GM13976 (cell line): ENCODE data around the gene SLC6A19.

Experiments
- DNase-seq: peaks from one replicate; pipeline ENCODE4 v3.0.0; 2012; ENCODE audit warnings: low spot score
- in situ Hi-C: fragments of 300-500 bp; cut with MboI; formaldehyde crosslinking; loops from one replicate; pipeline ENCODE4 v1.12.0; 2022; ENCODE audit warnings: low sequenced_read_pairs, mixed read lengths, inconsistent platforms; ENCODE audit not compliant: unreplicated experiment
- TF ChIP-seq, protein P1 (sequence below): IDR thresholded peaks from 2 replicates; pipeline ENCODE4 v1.5.1; 2012; ENCODE audit warnings: borderline replicate concordance, mild to moderate bottlenecking; ENCODE audit not compliant: insufficient read depth; ENCODE audit errors: extremely low read depth, missing control alignments, control extremely low read depth

The SLC6A19 gene

DNA sequence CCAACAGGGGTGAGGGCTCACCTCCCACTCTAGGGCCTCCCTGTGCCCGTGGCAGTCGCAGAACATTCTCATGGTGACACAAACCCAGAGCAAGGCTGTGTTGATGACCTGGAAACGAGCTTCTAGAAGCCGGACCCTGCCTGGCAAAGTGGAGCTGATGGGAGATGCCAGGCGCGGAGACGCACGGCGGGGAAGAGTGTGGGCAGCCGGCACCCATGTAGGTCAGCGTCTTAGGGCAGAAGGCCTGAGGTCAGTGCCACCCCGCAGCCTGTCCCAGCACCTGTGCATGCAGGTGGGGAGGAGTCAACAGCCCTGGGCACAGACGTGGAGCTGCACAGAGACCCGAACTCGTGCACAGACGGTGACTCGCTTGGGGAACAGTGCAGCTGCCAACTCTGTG is 29.2 kb downstream of the SLC6A19 start:
- in situ Hi-C loops: no loop called here
- TF ChIP-seq, protein P1, sequence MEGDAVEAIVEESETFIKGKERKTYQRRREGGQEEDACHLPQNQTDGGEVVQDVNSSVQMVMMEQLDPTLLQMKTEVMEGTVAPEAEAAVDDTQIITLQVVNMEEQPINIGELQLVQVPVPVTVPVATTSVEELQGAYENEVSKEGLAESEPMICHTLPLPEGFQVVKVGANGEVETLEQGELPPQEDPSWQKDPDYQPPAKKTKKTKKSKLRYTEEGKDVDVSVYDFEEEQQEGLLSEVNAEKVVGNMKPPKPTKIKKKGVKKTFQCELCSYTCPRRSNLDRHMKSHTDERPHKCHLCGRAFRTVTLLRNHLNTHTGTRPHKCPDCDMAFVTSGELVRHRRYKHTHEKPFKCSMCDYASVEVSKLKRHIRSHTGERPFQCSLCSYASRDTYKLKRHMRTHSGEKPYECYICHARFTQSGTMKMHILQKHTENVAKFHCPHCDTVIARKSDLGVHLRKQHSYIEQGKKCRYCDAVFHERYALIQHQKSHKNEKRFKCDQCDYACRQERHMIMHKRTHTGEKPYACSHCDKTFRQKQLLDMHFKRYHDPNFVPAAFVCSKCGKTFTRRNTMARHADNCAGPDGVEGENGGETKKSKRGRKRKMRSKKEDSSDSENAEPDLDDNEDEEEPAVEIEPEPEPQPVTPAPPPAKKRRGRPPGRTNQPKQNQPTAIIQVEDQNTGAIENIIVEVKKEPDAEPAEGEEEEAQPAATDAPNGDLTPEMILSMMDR: no peak
- no peak for DNase-seq

GRCh38 chr5:1231354-1231905 is 30.0 kb downstream of the SLC6A19 start:
- TF ChIP-seq, protein P1: no peak
- no peak for DNase-seq
- in situ Hi-C loops: no loop called here

DNA sequence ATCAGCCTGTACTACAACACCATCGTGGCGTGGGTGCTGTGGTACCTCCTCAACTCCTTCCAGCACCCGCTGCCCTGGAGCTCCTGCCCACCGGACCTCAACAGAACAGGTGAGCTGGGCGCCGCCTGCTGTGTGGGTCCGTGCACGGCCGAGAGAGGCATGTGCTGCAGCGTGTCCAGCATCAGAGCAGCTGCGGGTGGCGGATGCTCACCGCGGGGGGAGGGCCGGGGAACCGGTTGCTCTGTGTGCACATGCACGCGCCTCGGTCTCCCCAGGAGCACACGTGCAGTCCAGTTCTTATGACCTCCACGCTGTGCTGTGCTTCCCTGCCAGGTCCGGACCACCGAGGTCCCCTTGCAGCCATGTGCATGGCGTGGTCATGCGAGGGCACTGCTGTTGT is 31.4 kb downstream of the SLC6A19 start:
- TF ChIP-seq, protein P1: no peak
- no peak for DNase-seq
- in situ Hi-C loops: no loop called here

DNA sequence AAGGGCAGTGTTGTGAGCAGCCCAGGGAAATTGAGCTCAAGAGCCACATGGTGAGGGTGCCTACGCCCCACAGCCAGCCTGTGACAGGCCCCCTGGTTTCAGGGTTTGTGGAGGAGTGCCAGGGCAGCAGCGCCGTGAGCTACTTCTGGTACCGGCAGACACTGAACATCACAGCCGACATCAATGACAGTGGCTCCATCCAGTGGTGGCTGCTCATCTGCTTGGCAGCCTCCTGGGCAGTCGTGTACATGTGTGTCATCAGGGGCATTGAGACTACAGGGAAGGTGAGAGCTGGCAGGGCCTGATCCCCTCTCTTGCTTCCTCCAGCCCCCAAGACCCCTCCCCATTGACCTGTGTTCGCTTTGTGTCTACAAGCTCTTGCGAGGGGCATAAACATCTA is 34.0 kb downstream of the SLC6A19 start:
- in situ Hi-C loops: no loop called here
- no peak for DNase-seq
- TF ChIP-seq, protein P1: no peak

DNA sequence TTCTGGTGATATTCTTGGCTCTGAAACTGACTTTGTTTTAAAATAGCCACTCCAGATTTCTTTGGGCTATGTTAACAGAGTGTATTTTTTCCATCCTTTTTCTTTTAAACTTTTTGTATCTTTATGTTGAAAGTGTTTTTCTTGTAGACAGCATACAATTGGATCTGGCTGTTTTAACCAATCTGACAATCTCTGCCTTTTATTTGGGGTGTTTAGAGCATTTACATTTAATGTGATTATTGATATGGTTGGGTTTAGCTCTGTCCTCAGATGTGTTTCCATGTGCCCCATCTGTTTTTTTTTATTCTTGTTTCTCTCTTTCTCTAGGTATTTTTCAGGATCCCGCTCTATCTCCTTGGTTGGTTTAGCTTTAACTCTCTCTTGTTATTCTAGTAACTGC is 34.4 kb downstream of the SLC6A19 start:
- TF ChIP-seq, protein P1: no peak
- in situ Hi-C loops: no loop called here
- DNase-seq: no peak

DNA sequence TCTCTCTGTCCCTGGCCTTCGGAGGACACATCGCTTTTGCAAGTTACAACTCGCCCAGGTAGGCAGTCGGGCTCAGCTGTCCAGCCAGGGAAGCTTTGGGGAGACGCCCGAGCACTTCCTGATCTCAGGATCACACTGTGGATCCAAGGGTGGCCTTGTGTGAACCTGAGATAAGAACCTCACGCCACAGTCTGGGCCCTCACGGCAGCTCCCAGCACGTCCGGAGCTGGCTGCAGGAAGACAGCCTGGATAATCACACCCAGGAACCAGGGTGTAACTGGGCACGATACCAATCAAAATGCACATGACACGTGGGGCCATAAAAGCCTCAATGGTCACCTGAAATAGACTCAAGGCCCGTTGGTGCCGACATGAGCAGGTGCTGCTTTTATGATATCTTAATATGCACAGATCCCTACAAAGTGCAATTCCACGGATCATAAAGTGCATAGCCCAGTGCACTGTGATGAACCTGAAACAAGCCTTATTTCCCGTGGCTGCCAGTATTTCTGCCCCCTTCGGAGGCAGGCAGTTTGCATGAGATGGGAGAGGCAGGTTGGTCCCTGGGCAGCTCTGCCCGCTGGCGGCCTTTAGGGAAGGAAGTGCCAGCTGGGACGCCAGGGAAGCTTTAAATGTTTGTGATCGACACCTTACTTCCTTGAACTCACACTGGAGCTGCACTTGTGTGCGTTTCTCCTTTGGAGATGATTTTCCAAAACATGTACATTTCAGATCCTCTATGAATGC is 38.3 kb downstream of the SLC6A19 start:
- in situ Hi-C loops: no loop called here
- no peak for DNase-seq
- TF ChIP-seq, protein P1: no peak
